Fibroblast of skin of right biceps (primary cell): ENCODE data around the gene KIAA1614.
"Not testable (repeated sequence)": the region's sequence is repeated elsewhere in the genome, so short reads cannot be mapped to it uniquely, and the experiment has no call there.

Experiments used
- DNase-seq: peaks from one replicate; pipeline ENCODE4 v3.0.0-alpha.2; 2013

Gene KIAA1614

GRCh38 chr1:180946541-180947498, 34.1 kb downstream of the KIAA1614 start:
- DNase-seq = no peak

DNA sequence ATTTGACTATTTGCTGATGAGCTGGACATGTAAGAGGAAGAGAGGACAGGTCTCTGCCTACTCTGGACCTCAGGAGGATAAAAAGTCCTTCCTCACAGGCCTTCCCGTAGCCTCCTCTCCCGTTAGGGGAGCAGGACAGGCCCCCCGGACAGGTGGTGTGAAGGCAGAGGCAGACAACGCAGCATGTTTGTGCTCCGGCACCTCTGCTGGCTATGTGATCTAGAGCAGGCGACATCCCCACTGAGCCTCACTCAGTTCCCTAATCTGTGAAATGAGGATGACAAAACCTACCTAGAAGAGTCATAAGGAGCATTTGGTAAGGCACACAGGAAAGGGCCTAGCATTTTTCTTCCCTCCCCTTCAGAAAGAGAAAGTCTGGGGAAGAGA, 34.8 kb downstream of the KIAA1614 start:
- DNase-seq = no peak

GRCh38 chr1:180947901-180948640, 35.4 kb downstream of the KIAA1614 start:
- DNase-seq = peak; percentile 59

DNA sequence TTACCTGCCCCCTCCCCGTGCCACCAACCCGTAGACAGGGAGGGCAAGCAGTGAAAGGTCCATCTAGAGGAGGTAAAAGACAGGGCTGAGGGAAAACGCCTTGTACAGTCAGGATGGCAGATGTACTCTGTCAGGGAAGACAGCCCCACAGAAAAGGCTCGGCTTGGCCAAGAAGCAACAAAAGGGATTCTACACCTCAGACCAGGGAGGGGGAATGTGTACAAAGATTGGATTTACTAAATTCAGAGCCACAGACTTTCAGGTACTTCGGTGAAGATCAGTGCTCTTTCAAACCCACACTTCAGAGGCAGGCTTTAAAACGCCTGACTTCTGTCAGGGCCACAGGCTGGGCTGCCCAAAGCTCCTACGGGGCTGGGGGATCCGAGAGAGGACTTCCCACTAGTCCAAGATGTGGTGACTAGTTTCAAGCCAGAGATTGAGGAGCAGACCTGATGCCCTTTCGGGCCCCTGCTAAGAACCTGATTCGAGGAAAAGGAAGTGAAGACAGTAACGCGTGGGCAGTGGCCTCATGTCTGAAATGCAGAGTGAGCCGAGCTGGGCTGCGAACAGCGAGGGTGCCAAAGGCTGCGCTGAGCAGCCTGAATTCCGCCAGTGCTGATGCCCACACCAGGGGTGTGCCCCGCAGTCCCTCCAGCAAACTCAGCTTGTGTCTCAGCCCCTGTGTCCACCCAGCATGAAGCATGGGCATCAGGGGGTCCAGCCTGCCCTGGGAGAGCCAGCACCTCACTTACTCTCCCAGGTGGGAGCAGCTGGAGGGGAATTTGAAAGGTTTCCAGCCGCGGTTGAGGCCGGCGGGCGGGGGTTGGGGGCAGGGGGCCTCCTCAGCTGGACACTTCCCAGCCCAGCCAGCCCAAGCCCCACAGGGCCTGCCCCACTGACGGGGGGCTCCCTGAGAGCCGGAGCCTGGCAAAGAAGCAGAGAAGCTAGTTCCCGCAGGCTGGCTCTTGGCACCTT, 36.2 kb downstream of the KIAA1614 start:
- no peak for DNase-seq

- DNase-seq = no peak
Observed at GRCh38 chr1:180949616-180950000, 36.9 kb downstream of the KIAA1614 start.

- no peak for DNase-seq
Observed at GRCh38 chr1:180950321-180950720, 37.6 kb downstream of the KIAA1614 start.

DNA sequence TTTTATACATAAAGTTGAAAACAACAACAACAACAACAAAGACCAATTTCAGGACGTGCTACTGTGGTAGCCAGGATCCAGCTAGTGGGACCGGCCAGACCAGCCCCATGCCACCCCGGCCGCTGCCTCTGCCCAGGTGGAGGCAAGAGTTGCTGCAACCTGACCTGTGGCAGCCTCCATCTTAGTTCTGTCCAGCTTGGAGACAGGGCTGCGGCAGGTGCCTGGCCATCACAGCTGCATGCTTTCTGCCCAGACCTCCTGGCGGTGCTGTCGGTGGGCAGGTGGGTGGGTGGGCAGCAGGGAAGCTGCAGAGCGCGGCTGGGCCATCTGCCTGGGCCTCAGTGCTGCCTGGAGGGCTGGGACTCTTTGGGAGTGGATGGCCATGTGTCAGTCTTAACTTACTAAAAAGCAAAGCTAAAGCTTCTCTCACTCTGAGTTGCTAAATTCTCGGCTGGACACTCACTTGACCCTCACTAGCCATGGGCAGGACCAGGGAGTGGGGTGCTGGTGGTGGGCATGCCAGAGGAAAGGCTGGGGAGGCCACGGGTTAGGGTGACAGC, 38.6 kb downstream of the KIAA1614 start:
- DNase-seq = no peak

DNA sequence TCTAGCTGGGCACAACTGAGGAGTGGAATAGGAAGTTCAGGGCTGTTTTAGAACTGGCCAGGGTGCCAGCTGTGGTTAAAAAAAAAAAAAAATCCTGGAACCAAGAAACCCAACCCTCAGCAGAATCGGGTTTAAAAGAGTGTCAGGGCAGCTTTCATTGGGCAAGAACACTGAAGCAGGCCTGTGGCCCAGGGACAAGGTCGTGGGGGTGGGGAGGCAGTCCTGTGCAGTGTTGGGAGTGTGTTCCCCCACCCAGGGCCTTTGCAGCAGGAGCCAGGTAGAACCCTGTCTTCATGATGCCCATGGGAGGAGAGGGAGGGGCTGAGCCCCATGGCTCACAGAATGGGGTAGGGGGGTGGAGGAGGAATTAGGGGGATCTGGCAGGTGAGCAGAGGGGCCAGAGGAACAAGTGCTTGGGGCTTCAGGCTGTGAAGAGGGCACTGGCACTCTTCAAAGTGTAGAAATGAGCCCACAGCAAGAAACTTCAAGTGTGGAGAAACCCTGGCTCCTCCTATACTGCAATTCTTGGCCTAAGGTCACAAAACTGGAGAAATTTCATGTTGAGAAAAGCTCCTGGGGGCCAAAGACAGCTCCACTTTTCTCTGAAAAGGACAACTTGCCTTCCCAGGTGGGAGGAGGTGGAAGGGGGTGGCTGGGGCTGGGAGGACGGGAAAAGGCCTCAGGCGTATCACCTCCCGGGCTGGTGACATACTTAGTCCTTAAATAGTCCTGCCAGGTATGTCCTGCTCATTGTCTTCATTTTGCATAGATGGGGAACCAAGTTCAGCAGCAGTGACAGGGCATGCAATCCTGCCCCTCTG, 39.3 kb downstream of the KIAA1614 start:
- no peak for DNase-seq

DNA sequence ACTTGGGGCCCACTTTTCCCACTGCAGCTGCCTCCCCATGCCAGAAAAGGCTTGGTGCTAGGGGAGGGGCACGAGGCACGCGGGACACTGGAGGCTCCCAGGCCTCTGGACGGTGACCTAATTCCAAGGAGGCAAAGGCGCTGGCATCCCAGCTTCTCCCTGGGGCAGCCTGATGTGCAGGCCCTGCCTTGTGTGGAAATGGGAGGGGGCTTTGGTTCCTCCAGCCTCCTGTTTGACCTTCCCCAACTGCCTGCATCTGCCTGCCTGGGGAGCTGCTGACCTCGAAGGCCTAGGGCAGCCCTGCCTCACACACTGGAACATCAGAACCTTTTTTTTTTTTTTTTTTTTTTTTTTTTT, 39.9 kb downstream of the KIAA1614 start:
- DNase-seq = no peak

DNA sequence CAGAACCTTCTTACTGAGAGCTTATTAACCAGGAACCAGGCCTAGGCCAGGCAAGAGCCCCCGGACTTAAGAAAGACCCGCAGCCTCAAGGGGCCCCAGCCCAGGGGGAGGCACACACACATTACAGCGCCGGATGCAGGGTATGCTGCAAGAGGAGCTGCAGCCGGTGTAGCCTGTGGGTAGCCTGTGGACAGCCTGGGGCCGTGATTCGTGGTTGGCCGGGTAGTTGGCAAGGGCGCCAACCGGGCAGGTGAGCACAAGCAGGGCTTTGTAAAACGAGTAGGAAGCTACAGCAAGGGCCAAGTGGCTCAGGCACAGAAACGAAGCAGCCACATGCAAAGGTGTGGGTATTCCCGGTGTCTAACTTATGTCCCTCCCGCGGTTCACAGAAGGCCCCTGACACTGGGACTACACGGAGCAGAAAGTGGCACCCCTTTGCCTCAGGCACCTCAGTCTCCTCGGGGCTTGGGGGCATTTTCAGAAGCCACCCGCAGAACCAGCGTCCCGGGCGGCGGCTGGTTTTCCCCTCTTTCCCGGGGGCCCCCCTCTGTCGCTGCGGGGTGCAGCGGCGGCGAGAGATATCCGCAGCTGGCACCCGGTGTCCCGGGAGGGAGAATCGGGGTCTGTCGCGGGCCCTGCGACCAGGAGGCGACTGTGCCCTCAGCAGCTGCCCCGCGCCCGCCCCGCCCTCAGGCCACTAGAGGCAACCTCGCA, 40.8 kb downstream of the KIAA1614 start:
- DNase-seq = no peak

DNA sequence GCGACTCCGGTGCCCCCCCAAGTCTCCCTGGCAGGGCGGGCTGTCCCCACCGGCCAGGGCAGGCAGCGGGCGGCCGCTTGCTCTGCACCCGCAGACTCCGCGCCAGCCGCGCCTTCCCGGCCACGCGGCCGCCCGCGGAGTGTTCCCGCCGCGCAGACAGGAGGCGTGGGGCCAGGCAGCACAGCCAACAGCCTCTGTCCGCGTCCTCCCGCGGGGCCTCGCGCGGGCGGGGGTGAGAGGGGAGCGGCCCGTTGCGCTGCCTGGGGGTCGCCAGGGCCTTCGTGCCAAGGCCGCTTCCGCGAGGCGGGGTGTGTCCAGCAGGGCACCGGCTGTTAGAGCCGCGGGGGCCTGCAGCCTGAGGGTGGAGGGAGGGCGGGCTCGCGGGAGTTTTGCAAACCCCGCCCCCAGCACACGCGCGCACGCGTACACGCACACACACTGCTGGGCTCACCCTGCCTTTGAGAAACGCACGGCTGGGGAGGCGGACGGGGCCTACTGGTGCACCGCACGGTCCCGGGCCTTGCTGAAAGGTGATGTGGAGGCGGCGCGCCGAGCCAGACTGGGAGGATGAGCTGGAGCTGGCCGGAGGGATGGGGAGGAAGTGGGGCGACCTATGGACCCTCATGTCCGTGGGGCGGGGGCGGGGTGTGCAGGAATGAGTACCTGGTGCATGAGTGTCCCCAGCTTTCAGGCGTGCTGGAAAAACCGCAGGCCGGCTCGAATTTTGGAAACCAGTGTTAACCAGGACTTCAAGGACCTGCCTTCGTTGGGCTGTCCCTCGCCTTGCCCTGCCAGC, 41.5 kb downstream of the KIAA1614 start:
- peak; percentile 66 for DNase-seq

- no peak for DNase-seq
Observed at GRCh38 chr1:180954801-180955165, 42.1 kb downstream of the KIAA1614 start.

DNA sequence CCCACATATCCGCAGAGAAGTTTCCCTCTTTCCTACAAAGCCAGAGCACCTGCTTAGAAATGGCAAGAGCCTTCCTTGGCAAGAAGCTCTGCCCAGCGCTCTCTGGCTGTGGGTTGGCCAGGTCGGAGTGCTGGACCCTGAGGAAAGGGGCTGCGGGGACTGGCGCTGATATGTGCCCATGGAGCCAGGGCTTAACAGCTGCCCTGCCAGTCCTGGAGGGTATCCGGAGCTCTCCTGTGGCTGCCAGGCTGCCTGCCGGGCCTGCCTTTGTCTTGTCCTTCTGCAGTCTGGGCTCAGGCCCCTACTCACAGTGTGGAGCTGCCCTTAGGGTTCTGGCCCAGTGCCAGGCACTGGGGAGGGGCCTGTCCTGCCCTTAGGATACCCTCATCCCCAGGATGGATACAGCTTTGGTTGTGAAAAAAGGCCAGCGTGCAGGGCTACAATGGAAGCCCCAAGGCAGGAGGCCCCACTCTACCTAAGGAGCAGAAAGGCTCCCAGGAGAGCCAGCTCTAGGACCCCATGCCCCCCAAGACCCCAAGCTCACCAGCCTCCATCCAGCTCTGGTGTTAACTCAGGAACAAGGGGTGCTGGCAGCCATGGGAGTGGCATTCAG, 43.4 kb downstream of the KIAA1614 start:
- no peak for DNase-seq

DNA sequence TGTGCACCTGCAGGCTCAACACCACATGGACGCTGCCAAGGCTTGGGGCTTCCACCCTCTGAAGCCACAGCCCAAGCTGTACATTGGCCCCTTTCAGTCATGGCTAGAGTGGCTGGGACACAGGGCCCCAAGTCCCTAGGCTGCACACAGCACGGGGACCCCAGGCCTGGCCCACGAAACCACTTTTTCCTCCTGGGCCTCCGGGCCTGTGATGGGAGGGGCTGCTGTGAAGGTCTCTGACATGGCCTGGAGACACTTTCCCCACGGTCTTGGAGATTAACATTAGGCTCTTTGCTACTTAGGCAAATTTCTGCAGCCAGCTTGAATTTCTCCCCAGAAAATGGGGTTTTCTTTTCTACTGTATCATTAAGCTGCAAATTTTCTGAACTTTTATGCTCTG, 46.9 kb downstream of the KIAA1614 start:
- not testable (repeated sequence) for DNase-seq

DNA sequence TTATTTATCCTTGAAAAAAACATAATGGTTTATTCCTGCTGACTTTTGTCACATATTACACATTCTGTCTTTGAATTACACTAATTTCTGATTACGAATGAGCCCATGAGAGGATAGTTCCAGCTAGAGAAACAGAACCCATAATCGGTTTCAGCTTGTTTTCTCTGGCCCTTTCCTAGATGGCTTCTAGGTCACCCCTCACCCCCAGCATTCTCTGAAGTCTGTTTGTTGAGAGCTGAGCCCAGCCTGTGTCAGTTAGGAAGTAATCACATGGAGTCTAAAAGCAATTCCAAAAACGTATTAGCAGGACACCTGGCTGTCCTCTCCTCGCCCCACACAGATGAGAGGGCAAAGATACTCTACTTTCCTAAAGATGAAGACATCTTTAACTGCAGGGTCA, 48.9 kb downstream of the KIAA1614 start:
- DNase-seq = no peak

DNA sequence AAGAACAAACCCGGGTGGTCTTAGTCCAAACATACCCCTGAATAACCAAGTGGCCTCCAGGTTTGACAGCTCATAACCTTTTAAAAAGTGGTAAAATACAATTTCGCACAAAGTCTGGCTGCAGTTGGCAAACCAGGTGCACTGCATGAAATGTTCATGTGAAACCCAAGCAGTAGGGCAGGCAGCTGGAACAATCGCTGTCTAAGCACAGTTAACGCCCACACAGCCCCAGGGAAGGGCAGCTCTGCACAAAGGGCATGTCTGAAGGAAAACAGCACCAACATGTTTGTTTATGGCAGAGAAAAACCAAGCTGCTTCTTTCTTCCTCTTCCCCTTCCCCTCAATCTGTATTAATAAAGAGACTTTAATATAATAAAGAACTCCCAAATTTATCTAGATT, 49.5 kb downstream of the KIAA1614 start:
- DNase-seq = no peak

DNA sequence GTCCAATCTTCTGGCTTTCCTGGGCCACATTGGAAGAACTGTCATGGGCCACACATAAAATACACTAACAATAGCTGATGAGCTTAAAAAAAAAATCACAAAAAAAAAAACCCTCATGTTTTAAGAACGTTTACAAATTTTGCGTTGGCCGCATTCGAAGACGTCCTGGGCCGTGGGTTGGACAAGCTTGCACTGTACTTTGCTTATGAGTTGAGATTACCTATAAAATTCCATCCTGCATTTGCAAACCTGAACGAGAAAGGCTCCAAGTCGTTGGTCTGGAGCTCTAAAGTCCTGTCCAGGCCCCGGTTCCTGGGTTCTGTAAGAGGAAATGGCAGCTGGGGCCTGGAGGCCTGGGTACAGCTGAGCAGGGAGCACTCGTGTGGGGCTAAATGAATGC, 51.4 kb downstream of the KIAA1614 start:
- no peak for DNase-seq

DNA sequence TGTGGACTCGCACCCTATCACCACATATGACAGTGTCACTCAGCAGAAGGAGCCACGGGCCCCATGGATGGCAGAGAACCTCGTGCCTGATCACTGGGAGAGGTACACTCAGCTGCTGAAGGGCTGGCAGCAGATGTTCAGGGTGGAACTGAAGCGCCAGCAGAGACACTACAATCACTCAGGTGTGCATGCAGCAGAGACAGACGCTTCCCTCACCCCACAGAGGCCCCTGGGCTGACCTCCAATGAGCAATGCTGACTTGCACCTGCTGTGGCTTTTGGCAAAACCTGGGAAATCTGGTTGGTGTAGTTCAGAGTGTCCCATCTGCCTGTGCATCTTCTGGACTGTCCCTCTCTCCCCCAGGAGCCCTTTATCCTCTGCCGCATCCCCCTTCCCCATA, 51.9 kb downstream of the KIAA1614 start:
- DNase-seq = no peak

DNA sequence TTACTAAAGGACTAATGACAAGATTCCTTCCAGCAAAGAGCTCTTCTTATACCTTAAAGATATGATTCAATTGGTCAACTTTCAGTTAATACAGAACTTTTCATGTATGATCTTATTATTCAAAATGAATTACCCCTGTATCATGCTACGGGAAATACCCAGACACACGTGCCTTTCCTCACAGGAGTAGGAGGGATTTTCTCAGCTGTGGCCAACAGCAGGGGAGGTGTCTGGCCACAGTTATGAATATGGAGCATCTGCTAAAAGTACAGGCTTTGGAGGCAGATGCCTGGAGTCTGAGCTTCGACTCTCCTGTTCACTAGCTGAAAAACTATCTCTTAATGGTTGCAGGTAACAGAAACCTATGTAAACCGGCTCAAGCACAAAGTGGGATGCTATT, 53.6 kb downstream of the KIAA1614 start:
- no peak for DNase-seq
